Effector CD4-positive, alpha-beta T cell (primary cell): ENCODE measurements around the gene RPS16.

Source experiments
- DNase-seq: peaks from one replicate; pipeline ENCODE4 v3.0.0-alpha.2; 2020

RPS16 gene

GRCh38 chr19:39405958-39406655 lies 29.6 kb downstream of the RPS16 start:
- DNase-seq = peak; percentile 88

DNA sequence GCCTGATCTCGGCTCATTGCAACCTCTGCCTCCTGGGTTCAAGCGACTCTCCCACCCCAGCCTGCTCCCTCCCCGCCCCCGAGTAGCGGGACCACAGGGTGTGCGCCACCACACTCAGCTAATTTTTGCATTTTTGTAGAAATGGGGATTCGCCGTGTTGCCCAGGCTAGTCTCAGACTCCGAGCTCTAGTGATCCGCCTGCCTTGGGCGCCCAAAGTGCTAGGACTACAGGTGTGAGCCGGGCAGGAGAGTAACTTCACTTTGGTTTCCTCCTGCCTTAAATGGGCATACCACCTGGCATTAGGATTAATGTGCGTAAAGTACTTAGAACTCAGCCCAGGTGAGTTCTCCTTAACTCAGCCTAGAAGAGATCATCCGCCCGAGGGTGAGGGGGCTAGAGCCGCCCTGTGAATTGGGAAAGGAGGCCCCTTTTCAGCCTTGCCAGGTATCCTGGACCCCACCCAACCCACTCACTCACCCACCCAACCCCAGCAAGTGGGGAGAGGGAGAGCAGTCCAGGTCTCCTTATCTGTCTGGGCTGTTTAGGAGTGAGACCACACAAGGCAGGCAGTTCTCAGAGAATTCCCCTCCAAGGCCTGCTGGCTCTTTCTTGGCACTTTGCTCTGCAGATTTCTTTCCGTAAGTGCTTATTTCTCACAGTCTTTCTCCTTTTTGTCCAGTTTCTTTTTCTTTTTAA lies 30.3 kb downstream of the RPS16 start:
- DNase-seq = no peak

- DNase-seq = peak; percentile 99
Measured at GRCh38 chr19:39403331-39404312, 32.1 kb downstream of the RPS16 start.

DNA sequence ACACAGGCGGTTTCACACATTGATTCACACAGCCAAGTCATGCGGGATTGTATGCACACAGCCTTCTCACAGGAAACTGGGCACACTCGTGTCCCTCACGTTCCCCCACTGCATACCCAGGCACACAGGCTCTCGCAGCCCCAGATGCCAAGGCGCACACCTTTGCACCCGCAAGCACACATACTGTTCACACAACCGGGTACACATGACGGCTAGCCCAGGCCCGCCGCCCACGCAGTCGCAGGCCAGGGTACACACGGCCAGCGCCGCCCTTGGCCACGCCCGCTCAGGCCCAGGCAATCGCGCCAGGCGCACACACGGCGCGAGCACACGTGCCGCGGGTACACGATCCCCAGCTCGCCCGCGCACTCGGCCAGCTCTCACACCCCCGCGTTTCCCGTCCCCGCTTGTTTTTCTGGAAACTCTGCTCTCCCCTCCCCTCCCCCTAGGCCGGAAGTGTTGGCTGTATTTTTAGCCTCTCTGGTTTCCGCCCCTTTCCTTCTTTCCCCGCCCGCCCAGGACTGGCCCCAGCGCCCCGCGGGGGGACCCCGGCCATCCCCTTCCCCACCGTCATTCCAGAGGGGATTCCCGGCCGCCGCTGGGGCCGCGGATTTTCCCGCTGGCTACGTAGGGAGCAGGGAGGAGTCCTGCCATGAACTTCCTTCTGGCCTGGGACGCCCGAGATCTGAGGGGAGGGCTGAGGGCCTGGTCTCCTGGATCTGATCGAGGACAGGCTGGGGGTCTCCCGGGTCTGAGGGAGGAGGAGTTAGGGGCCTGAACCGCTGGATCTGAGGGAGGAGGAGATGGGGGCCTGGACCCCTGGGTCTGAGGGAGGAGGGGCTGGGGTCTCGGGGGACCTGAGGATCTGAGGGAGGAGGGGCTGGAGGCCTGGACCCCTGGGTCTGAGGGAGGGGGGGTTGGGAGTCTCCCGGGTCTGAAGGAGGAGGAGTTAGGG lies 33.1 kb downstream of the RPS16 start:
- DNase-seq = peak; percentile 81

- peak; percentile 87 for DNase-seq
Measured at GRCh38 chr19:39401549-39402345, 34.0 kb downstream of the RPS16 start.

- DNase-seq = no peak
Measured at GRCh38 chr19:39401070-39401548, 34.6 kb downstream of the RPS16 start.

- no peak for DNase-seq
Measured at GRCh38 chr19:39400061-39400460, 35.7 kb downstream of the RPS16 start.

- DNase-seq = no peak
Measured at GRCh38 chr19:39399668-39400050, 36.1 kb downstream of the RPS16 start.

DNA sequence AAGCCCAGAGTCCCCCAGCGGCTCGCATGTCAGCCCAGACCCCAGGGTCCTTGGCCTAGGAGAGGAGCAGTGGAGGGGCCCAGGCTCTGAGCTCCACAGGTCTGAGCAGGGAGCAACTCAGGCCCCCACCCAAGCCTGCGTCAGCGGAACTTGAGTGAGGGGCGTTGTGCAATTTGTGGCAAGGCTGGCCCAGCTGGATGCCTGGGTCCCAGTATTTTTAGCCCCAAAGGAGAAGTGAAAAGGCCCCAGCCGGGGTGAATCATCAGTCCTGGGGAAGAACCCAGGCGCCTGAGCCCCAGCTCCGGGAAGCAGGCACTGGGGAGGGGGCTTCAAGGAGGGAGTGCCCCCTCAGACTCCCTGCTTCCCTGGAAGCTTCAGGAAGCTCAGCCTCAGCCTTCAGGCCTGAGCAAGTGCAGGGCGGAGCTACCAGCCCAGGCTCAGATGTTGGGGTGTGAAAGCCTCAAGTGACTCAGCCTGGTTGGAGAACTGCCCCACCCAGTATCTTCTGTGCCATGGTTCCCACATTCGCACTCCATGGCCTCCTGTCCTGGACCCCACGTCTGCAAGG lies 37.4 kb downstream of the RPS16 start:
- DNase-seq = peak; percentile 45

GRCh38 chr19:39397360-39398296 lies 38.1 kb downstream of the RPS16 start:
- DNase-seq = peak; percentile 93

- peak; percentile 93 for DNase-seq
Measured at GRCh38 chr19:39390751-39391437, 44.9 kb downstream of the RPS16 start, which contains the start of the genes MED29 and PAF1. Gene MED29, plus strand, starts transcription at chr19:39391378. Its CDS starts 45 bp downstream, at chr19:39391423. Gene PAF1, minus strand, starts transcription at chr19:39391106. Its CDS starts 242 bp downstream, at chr19:39390864.

DNA sequence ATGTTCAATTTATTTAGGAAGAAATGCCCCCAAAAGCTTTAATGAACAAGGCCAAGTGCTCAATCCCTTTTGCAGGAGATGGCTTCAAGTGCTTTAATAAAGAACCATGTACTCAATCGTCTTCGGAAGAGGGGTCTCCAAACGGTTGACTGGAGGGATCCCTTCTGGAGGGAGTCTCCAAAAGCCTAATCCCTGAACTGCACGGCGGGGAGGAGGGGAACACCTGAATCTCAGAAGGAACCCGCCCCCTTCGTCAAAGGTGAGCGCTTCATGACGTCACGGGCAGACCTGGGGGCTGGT lies 45.3 kb downstream of the RPS16 start:
- peak; percentile 83 for DNase-seq

DNA sequence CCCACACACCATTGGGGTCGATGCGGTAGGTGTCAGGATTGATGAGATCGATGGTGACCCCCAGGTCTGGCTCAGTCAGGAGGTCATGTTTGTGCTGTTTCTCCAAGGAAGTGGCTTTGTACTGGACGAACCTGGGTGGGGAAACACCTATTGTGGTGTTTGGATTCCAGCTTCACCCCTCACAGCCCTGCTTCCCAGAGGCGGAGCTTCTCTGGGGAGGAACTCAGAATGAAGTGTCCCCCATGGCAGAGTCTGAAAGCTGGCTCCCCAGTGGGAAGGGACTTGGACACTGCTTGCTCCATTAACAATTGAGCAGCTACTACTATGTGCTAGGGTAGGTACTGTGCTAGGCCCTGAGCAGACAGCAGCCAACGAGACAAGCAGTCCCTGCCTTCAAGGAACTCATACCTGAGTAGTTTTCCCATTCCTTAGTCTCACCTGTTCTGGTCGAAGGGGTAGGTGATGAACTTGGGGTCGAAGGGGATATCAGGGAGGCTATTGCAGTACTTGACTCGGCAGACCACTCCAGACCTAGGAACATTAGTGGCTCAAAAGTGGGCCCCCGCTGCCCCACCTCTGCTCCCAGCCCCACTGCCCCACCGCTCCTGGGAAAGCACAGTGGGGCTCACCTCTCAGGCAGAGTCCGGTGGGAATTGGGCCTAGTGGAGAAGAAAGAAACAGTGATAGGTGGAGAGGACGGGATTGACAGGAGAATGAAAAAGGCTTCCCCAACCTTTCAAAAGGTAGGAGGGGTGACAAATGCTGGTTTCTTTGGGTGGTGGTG lies 45.9 kb downstream of the RPS16 start:
- DNase-seq = no peak

DNA sequence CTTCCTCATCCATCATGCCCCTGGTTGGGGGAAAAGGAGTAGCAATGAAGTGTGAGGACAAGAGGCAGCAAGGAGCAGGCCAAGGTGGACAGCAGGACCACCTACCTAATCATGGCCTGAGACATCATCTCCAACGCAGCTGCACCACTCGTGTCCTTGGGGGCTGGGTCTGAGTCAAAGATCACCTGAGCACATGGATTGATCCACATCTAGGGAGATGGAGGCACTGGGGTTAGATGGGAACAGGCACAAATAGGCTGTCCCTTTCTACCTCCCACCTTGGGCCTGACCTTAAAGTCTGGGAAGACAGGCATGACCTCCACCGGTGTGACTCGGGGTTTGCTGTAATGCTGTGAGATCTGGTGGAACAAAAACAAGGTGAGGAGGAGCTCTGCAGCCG lies 47.1 kb downstream of the RPS16 start:
- DNase-seq = no peak

GRCh38 chr19:39386557-39386956 lies 49.2 kb downstream of the RPS16 start:
- no peak for DNase-seq

- DNase-seq = no peak
Measured at GRCh38 chr19:39385629-39386411, 49.9 kb downstream of the RPS16 start.
